NCI-H510A treated with DMSO at 0.1 percent for 48 hours (cell line): ENCODE results near the gene ZDHHC20.

Experiments used
- DNase-seq: peaks from one replicate; lab custom pipeline; 2025; lab: John Stamatoyannopoulos, UW

ZDHHC20 gene

GRCh38 chr13:21326155-21327031, 132.7 kb downstream of the ZDHHC20 start:
- DNase-seq: no peak

- no peak for DNase-seq
These were observed 134.3 kb downstream of the ZDHHC20 start for GRCh38 chr13:21324803-21325202.

GRCh38 chr13:21322988-21323387, 136.1 kb downstream of the ZDHHC20 start:
- no peak for DNase-seq
